ENCODE results near the gene CYTH1. TPM values are rescaled to one million over a fixed set of nuclear protein-coding genes. Genes with fewer than 3 reads are reported as not detected.

CYTH1 gene, protein sequence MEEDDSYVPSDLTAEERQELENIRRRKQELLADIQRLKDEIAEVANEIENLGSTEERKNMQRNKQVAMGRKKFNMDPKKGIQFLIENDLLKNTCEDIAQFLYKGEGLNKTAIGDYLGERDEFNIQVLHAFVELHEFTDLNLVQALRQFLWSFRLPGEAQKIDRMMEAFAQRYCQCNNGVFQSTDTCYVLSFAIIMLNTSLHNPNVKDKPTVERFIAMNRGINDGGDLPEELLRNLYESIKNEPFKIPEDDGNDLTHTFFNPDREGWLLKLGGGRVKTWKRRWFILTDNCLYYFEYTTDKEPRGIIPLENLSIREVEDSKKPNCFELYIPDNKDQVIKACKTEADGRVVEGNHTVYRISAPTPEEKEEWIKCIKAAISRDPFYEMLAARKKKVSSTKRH
- 40.6 TPM for polyA plus RNA-seq
- long read RNA-seq, donor 1, full-length matches to known transcripts = 12 of 12 reads
- long read RNA-seq, donor 1, partial matches to known transcripts = 0 of 12 reads
- long read RNA-seq, donor 1, other reads (novel, unspliced or antisense) = 0 of 12 reads
- long read RNA-seq, donor 2, full-length matches to known transcripts = 42 of 42 reads
- long read RNA-seq, donor 2, partial matches to known transcripts = 0 of 42 reads
- long read RNA-seq, donor 2, other reads (novel, unspliced or antisense) = 0 of 42 reads
- long read RNA-seq, donor 3 = 0 reads
- long read RNA-seq, donor 4, full-length matches to known transcripts = 3 of 3 reads
- long read RNA-seq, donor 4, partial matches to known transcripts = 0 of 3 reads
- long read RNA-seq, donor 4, other reads (novel, unspliced or antisense) = 0 of 3 reads
- long read RNA-seq, donor 5, full-length matches to known transcripts = 7 of 7 reads
- long read RNA-seq, donor 5, partial matches to known transcripts = 0 of 7 reads
- long read RNA-seq, donor 5, other reads (novel, unspliced or antisense) = 0 of 7 reads
- long read RNA-seq, donor 6, full-length matches to known transcripts = 23 of 28 reads
- long read RNA-seq, donor 6, partial matches to known transcripts = 5 of 28 reads
- long read RNA-seq, donor 6, other reads (novel, unspliced or antisense) = 0 of 28 reads
- long read RNA-seq, donor 7, full-length matches to known transcripts = 13 of 13 reads
- long read RNA-seq, donor 7, partial matches to known transcripts = 0 of 13 reads
- long read RNA-seq, donor 7, other reads (novel, unspliced or antisense) = 0 of 13 reads
- long read RNA-seq, donor 8, full-length matches to known transcripts = 32 of 40 reads
- long read RNA-seq, donor 8, partial matches to known transcripts = 8 of 40 reads
- long read RNA-seq, donor 8, other reads (novel, unspliced or antisense) = 0 of 40 reads
- long read RNA-seq, donor 9, full-length matches to known transcripts = 13 of 18 reads
- long read RNA-seq, donor 9, partial matches to known transcripts = 5 of 18 reads
- long read RNA-seq, donor 9, other reads (novel, unspliced or antisense) = 0 of 18 reads
- long read RNA-seq, donor 10, full-length matches to known transcripts = 12 of 17 reads
- long read RNA-seq, donor 10, partial matches to known transcripts = 5 of 17 reads
- long read RNA-seq, donor 10, other reads (novel, unspliced or antisense) = 0 of 17 reads
- long read RNA-seq, donor 11, full-length matches to known transcripts = 11 of 20 reads
- long read RNA-seq, donor 11, partial matches to known transcripts = 9 of 20 reads
- long read RNA-seq, donor 11, other reads (novel, unspliced or antisense) = 0 of 20 reads

DNA sequence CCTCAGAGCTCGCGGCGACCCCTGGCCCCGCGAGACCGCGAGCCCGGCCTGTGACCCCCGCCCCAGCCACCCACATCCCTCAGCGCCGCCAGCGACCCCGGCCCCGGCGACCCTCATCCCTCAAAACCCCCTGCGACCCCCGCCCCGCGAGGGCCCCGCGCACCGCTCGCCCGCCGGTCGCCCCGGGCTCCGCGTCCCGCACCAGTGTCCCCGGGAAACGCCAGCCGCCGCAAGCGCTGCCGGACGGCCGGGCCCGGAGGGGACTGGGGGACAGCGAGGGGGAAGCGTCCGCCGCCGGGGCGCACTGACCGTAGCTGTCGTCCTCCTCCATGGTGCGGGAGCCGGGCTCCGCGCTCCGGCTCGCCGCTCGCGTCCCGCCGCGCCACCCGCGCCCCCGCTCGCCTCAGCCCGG lies at the start of gene CYTH1:
Gene CYTH1, minus strand, starts transcription at position 381 of the 412 bp plus-strand sequence. Its CDS starts 50 bp downstream, at position 331.
- peak within 1 kb of the TSS; percentile 84 for H3K4me3 ChIP-seq (ENCODE audit: low read length)
- H3K4me1 ChIP-seq (ENCODE audit: control insufficient read depth, insufficient read depth, low read length) = peaks cover 9% of the 10 kb centered on the region
- WGBS (ENCODE audit: insufficient coverage, low lambda C conversion rate) = no CpG with 5 or more reads among the region's 64 CpGs
- peak in 1 of 2 donors; percentile 23 for DNase-seq
- H3K27ac ChIP-seq (ENCODE audit: low read length) = peak within 1 kb of the TSS; percentile 93
- no peaks in the 10 kb centered on the region for H3K27me3 ChIP-seq (ENCODE audit: control insufficient read depth, insufficient read depth, low read length)
- no peaks in the 10 kb centered on the region for H3K36me3 ChIP-seq (ENCODE audit: control insufficient read depth, insufficient read depth, low read length)
- no peaks in the 10 kb centered on the region for H3K9me3 ChIP-seq (ENCODE audit: control insufficient read depth, low read depth, low read length)

GRCh38 chr17:78829477-78829876 lies 47.4 kb upstream of the CYTH1 start:
- no peaks in the 10 kb centered on the region for H3K9me3 ChIP-seq (ENCODE audit: control insufficient read depth, low read depth, low read length)
- no peaks in the 10 kb centered on the region for H3K4me1 ChIP-seq (ENCODE audit: control insufficient read depth, insufficient read depth, low read length)
- peaks cover 86% of the 10 kb centered on the region for H3K36me3 ChIP-seq (ENCODE audit: control insufficient read depth, insufficient read depth, low read length)
- H3K27me3 ChIP-seq (ENCODE audit: control insufficient read depth, insufficient read depth, low read length) = no peaks in the 10 kb centered on the region
- WGBS (ENCODE audit: insufficient coverage, low lambda C conversion rate) = no CpG with 5 or more reads among the region's 6 CpGs
- DNase-seq = no peak
- no peak overlapping the region for H3K27ac ChIP-seq (ENCODE audit: low read length)
- H3K4me3 ChIP-seq (ENCODE audit: low read length) = no peak overlapping the region

GRCh38 chr17:78828470-78829185 lies 46.6 kb upstream of the CYTH1 start:
- Histone ChIP-seq H3K4me1 (ENCODE audit: control insufficient read depth, insufficient read depth, low read length) (no peaks in the 10 kb centered on the region), H3K27me3 (ENCODE audit: control insufficient read depth, insufficient read depth, low read length) (no peaks in the 10 kb centered on the region), H3K27ac (ENCODE audit: low read length) (no peak overlapping the region), H3K9me3 (ENCODE audit: control insufficient read depth, low read depth, low read length) (no peaks in the 10 kb centered on the region), H3K36me3 (ENCODE audit: control insufficient read depth, insufficient read depth, low read length) (peaks cover 85% of the 10 kb centered on the region), H3K4me3 (ENCODE audit: low read length) (no peak overlapping the region)
- DNase-seq = no peak
- no CpG with 5 or more reads among the region's 14 CpGs for WGBS (ENCODE audit: insufficient coverage, low lambda C conversion rate)

DNA sequence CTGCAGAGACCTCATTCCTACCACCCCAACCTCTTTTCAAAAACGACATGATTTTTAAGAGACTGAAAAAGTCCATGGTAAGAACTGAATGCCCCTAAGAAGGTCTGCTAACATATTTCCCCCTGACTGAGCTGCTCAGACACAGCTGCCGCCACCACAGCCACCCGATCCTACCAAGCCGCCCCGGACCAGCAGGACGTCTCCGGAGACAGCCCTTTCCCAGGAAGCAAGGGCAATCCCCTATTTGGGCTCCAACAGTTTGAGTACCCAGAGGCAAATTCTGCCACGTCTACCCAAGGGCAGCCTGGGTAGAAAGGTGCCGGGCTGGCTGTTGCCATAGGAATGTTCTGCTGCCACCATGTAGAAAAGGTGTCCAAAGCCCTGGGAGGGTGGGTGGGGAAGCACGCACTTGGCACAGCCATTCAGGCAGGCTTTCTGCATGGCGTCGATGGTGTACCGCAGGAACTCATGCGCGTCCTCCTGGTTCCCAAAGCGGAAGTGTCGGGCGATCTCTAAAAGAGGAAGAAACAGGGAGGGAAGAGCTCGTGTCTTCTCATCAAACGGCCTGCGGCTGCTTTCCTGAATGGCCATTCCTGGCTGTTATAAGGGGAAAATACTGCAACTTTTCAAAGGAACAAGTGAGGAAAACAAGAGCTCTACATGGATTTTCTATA lies 44.9 kb upstream of the CYTH1 start:
- no peak for DNase-seq
- WGBS (ENCODE audit: insufficient coverage, low lambda C conversion rate) = no CpG with 5 or more reads among the region's 21 CpGs
- no peaks in the 10 kb centered on the region for H3K9me3 ChIP-seq (ENCODE audit: control insufficient read depth, low read depth, low read length)
- H3K27me3 ChIP-seq (ENCODE audit: control insufficient read depth, insufficient read depth, low read length) = no peaks in the 10 kb centered on the region
- no peak overlapping the region for H3K27ac ChIP-seq (ENCODE audit: low read length)
- peaks cover 86% of the 10 kb centered on the region for H3K36me3 ChIP-seq (ENCODE audit: control insufficient read depth, insufficient read depth, low read length)
- H3K4me3 ChIP-seq (ENCODE audit: low read length) = no peak overlapping the region
- no peaks in the 10 kb centered on the region for H3K4me1 ChIP-seq (ENCODE audit: control insufficient read depth, insufficient read depth, low read length)

DNA sequence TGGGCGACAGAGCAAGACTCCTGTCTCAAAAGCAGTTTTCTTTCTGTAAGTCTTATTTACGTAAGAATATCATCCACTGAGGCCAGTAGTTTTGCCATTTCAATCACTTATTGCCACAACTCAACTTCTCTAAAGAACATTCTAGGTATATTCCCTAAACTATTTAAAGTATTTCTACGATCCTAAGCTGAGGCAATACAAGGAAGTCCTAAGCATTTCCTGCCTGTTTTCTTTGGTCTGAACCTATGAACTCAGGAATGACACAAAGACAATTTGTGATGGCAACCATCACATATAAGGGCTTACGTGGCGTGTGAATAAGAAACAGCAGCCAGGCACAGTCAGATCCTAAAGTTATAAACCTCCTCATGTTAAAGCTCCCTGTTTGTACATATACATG lies 44.3 kb upstream of the CYTH1 start:
- H3K9me3 ChIP-seq (ENCODE audit: control insufficient read depth, low read depth, low read length) = no peaks in the 10 kb centered on the region
- peaks cover 88% of the 10 kb centered on the region for H3K36me3 ChIP-seq (ENCODE audit: control insufficient read depth, insufficient read depth, low read length)
- DNase-seq = no peak
- H3K27me3 ChIP-seq (ENCODE audit: control insufficient read depth, insufficient read depth, low read length) = no peaks in the 10 kb centered on the region
- WGBS (ENCODE audit: insufficient coverage, low lambda C conversion rate) = 100% methylated on average over 1 of the region's 5 CpGs
- no peak overlapping the region for H3K27ac ChIP-seq (ENCODE audit: low read length)
- no peaks in the 10 kb centered on the region for H3K4me1 ChIP-seq (ENCODE audit: control insufficient read depth, insufficient read depth, low read length)
- H3K4me3 ChIP-seq (ENCODE audit: low read length) = no peak overlapping the region

- Histone ChIP-seq H3K36me3 (ENCODE audit: control insufficient read depth, insufficient read depth, low read length) (peaks cover 90% of the 10 kb centered on the region), H3K4me1 (ENCODE audit: control insufficient read depth, insufficient read depth, low read length) (no peaks in the 10 kb centered on the region), H3K4me3 (ENCODE audit: low read length) (no peak overlapping the region), H3K27ac (ENCODE audit: low read length) (no peak overlapping the region), H3K9me3 (ENCODE audit: control insufficient read depth, low read depth, low read length) (no peaks in the 10 kb centered on the region), H3K27me3 (ENCODE audit: control insufficient read depth, insufficient read depth, low read length) (no peaks in the 10 kb centered on the region)
- no CpG with 5 or more reads among the region's 6 CpGs for WGBS (ENCODE audit: insufficient coverage, low lambda C conversion rate)
- no peak for DNase-seq
These were observed 43.6 kb upstream of the CYTH1 start for GRCh38 chr17:78825696-78826095.

GRCh38 chr17:78824240-78824639 lies 42.2 kb upstream of the CYTH1 start:
- no peak overlapping the region for H3K27ac ChIP-seq (ENCODE audit: low read length)

GRCh38 chr17:78823282-78824046 lies 41.4 kb upstream of the CYTH1 start:
- no peak for DNase-seq
- H3K27me3 ChIP-seq (ENCODE audit: control insufficient read depth, insufficient read depth, low read length) = no peaks in the 10 kb centered on the region
- H3K9me3 ChIP-seq (ENCODE audit: control insufficient read depth, low read depth, low read length) = no peaks in the 10 kb centered on the region
- WGBS (ENCODE audit: insufficient coverage, low lambda C conversion rate) = 100% methylated on average over 1 of the region's 14 CpGs
- peaks cover 93% of the 10 kb centered on the region for H3K36me3 ChIP-seq (ENCODE audit: control insufficient read depth, insufficient read depth, low read length)
- no peaks in the 10 kb centered on the region for H3K4me1 ChIP-seq (ENCODE audit: control insufficient read depth, insufficient read depth, low read length)
- no peak overlapping the region for H3K27ac ChIP-seq (ENCODE audit: low read length)
- no peak overlapping the region for H3K4me3 ChIP-seq (ENCODE audit: low read length)

More at GRCh38 chr17:78824240-78824639, 42.2 kb upstream of the CYTH1 start:
- no peak for DNase-seq
- Histone ChIP-seq H3K4me1 (ENCODE audit: control insufficient read depth, insufficient read depth, low read length) (no peaks in the 10 kb centered on the region), H3K27me3 (ENCODE audit: control insufficient read depth, insufficient read depth, low read length) (no peaks in the 10 kb centered on the region), H3K36me3 (ENCODE audit: control insufficient read depth, insufficient read depth, low read length) (peaks cover 93% of the 10 kb centered on the region), H3K9me3 (ENCODE audit: control insufficient read depth, low read depth, low read length) (no peaks in the 10 kb centered on the region), H3K4me3 (ENCODE audit: low read length) (no peak overlapping the region)
- no CpG with 5 or more reads among the region's 7 CpGs for WGBS (ENCODE audit: insufficient coverage, low lambda C conversion rate)
